GM12878 (cell line): Measurements from ENCODE around the gene FCAMR.

Experiments
- BHLHE40 ChIP-seq, 2 experiments: fragments of 450-650 bp in 1 of 2; IDR thresholded peaks; 2 replicates each; pipeline ENCODE4 v1.6.1; 2011 to 2017; ENCODE audit warnings: low read depth in 2 of 2, borderline replicate concordance in 1 of 2, improper control_type of control experiment in 1 of 2, low read length in 1 of 2, mild to moderate bottlenecking in 1 of 2
- CBX3 ChIP-seq: fragments of 200-600 bp; sonication (generic); IDR thresholded peaks from 2 replicates; pipeline ENCODE4 v1.6.1; 2016; ENCODE audit warnings: low read depth, borderline replicate concordance
- CHD2 ChIP-seq: IDR thresholded peaks from 2 replicates; pipeline ENCODE4 v1.6.1; 2011; ENCODE audit warnings: low read depth, low read length, improper control_type of control experiment, borderline replicate concordance
- CREB1 ChIP-seq: IDR thresholded peaks from 2 replicates; pipeline ENCODE4 v1.6.1; 2012; ENCODE audit warnings: low read depth, mild to moderate bottlenecking, inconsistent platforms
- CTCF ChIP-seq, 3 experiments: IDR thresholded peaks in 2 of 3; conservative IDR thresholded peaks in 1 of 3; 2 replicates each; pipeline ENCODE4 v1.5.1; 2011; ENCODE audit warnings: low read depth in 3 of 3, low read length in 3 of 3, mild to moderate bottlenecking in 3 of 3, control low read depth in 2 of 3, moderate library complexity in 2 of 3, inconsistent platforms in 1 of 3, mixed read lengths in 1 of 3; ENCODE audit not compliant: control insufficient read depth in 2 of 3, insufficient read depth in 1 of 3; ENCODE audit errors: extremely low read depth in 1 of 3
- E4F1 ChIP-seq: fragments of 450-650 bp; IDR thresholded peaks from 2 replicates; pipeline ENCODE4 v1.6.1; 2018; ENCODE audit warnings: borderline replicate concordance, mild to moderate bottlenecking; ENCODE audit not compliant: partially characterized antibody
- ESRRA ChIP-seq: IDR thresholded peaks from 2 replicates; pipeline ENCODE4 v1.6.1; 2012; ENCODE audit warnings: mild to moderate bottlenecking, low read length, improper control_type of control experiment
- ETV6 ChIP-seq, 2 experiments: fragments of 450-650 bp in 1 of 2; IDR thresholded peaks in 1 of 2; conservative IDR thresholded peaks in 1 of 2; 2 replicates each; pipeline ENCODE4 v1.6.1; 2014; ENCODE audit warnings: antibody characterized with exemption in 1 of 2, borderline replicate concordance in 1 of 2, low read depth in 1 of 2, mild to moderate bottlenecking in 1 of 2, moderate library complexity in 1 of 2
- MAX ChIP-seq: IDR thresholded peaks from 2 replicates; pipeline ENCODE4 v1.6.1; 2012; ENCODE audit warnings: low read depth, low read length, improper control_type of control experiment
- POLR2A ChIP-seq: IDR thresholded peaks from 2 replicates; pipeline ENCODE4 v1.6.1; 2011; ENCODE audit warnings: low read depth, mild to moderate bottlenecking, low read length
- RFX5 ChIP-seq: IDR thresholded peaks from 2 replicates; pipeline ENCODE4 v1.6.1; 2011; ENCODE audit warnings: low read depth, low read length, improper control_type of control experiment
- SKIL ChIP-seq: fragments of 450-650 bp; IDR thresholded peaks from 2 replicates; pipeline ENCODE4 v1.6.1; 2017; ENCODE audit warnings: mild to moderate bottlenecking, low read depth, inconsistent platforms; ENCODE audit not compliant: poor library complexity, severe bottlenecking
- SMC3 ChIP-seq: IDR thresholded peaks from 2 replicates; pipeline ENCODE4 v1.6.1; 2011; ENCODE audit warnings: low read length, improper control_type of control experiment, borderline replicate concordance
- ZBTB11 ChIP-seq: fragments of 450-650 bp; formaldehyde crosslinking; IDR thresholded peaks from 2 replicates; pipeline ENCODE4 v1.5.0; 2022; ENCODE audit warnings: mild to moderate bottlenecking, missing genetic modification characterization

- TF ChIP-seq ESRRA (no peak), SKIL (no peak), CTCF (IDR thresholded peaks at IDR 0.05 in 2 of 3, conservative IDR thresholded peaks at IDR 0.05 in 1 of 3; ENCODE audit: control insufficient read depth in 2 of 3, extremely low read depth in 1 of 3, insufficient read depth in 1 of 3, low read depth in 3 of 3, low read length in 3 of 3) (no peak), RFX5 (no peak), E4F1 (no peak), POLR2A (no peak), CREB1 (no peak), MAX (no peak), BHLHE40 (IDR thresholded peaks at IDR 0.05; ENCODE audit: borderline replicate concordance in 1 of 2, low read depth in 2 of 2, low read length in 1 of 2) (no peak), ZBTB11 (CRISPR knock-in tag) (no peak), CBX3 (no peak), CHD2 (no peak), SMC3 (no peak), ETV6 (conservative IDR thresholded peaks at IDR 0.05 in 1 of 2, IDR thresholded peaks at IDR 0.05 in 1 of 2; ENCODE audit: borderline replicate concordance in 1 of 2, low read depth in 1 of 2) (no peak)
These were observed 31.1 kb downstream of the FCAMR start for GRCh38 chr1:206939131-206939530.
